IPS DF 19.7 (cell line): ENCODE data around the gene MGAT5.

ENCODE experiments used
- DNase-seq: peaks from one replicate; pipeline ENCODE4 v3.0.0-alpha.2; 2013; ENCODE audit warnings: low read depth, low spot score

The MGAT5 gene

GRCh38 chr2:134368009-134368817 is 114.3 kb downstream of the MGAT5 start:
- no peak for DNase-seq

GRCh38 chr2:134369220-134369902 is 115.5 kb downstream of the MGAT5 start:
- no peak for DNase-seq

DNA sequence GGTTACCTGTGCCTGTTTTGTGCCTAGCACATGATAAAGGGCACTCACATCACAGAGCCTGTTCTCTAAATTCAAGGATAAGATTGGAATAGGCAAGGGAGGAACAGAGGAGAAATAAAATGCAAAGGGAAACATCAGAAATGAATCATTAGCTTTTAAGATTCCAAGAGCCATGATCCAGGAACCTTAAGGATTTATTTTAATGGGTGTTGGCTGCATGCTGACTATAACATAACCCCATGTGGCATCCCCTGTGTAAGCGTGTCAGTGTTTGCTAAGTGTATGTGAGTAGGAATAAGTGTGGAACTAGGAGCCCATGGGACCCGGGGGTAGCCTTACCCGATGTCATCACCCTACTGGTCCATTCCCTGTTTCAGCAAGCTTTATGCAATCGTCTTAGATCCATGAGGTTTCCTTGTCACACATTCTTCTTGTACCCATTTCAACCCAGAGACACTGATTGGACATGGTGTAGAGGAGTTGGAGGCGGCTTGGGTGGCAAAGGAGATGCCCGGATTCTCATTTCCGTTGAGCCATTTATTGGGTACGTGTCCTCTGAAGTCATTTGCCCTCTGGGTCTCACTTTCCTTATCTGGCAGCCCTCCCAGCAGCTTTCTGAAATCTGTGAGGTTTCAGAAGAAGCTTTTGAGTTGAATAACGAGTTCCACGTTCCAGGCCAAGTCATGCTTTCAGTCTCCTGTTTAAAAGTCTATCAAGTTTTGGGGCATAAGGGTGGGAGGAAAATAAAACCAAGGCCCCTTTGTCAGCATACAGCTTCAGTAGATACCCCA is 117.0 kb downstream of the MGAT5 start:
- no peak for DNase-seq

- no peak for DNase-seq
Measured at GRCh38 chr2:134372141-134372540, 118.3 kb downstream of the MGAT5 start.

GRCh38 chr2:134372611-134373131 is 118.8 kb downstream of the MGAT5 start:
- DNase-seq, result no peak

DNA sequence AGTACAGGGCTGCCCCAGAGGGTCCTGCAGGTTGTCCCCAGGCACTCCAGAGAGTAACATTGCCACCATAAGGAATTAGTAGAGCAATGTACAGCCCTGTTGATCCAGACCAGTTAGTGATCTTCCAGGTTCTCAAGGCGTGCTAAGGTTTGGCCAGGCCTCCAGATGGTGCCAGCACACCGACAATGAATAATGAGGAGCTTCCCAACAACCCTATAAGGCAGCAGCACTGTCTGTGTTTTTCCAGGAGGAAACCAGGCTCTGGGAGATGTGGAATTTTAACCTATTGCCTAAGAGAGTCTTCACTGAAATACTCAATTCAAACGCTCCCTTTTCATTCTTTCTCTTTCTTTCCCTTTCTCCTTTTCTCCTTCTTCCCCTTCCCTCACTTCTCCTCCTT is 122.1 kb downstream of the MGAT5 start:
- DNase-seq, result no peak

GRCh38 chr2:134377730-134378129 is 123.9 kb downstream of the MGAT5 start:
- DNase-seq, result no peak

DNA sequence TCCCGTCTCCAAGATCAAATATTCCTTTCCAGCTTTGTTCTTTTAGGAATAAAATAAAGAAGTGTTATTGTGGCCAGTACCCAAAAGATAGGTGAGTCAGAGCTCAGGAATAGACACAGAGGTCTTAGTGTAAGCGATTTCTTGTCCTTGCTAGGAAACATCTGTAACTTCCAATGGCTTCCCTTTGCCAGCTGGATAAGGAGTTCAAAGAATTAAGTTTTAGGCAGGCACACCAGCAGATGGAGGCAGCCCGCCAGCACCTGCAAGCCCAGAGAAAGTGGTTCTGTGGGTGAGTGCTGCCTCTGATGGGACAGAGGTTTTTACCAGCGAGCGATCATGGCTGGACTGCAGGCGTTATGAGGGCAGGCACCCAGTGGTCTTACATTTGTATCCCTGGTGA is 125.4 kb downstream of the MGAT5 start:
- no peak for DNase-seq

DNA sequence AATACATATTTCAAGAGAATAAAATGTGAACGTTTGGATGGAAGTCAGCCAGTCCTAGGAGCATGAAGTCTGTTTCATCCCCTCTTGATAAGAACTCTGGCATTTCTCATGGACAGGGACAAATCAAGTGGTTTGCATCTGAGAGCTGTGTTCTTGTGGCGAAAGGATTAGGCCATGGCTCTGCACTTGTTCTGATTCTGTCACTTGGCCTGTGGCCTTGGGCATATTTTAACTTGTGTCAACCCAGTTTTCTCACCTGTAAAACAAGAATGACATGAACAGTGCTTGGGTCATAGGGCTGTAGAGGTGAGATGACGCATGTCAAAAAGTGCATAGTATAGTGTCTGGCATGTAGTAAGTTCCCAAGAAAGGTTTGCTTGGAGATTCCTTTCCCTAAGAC is 125.8 kb downstream of the MGAT5 start:
- DNase-seq, result no peak

DNA sequence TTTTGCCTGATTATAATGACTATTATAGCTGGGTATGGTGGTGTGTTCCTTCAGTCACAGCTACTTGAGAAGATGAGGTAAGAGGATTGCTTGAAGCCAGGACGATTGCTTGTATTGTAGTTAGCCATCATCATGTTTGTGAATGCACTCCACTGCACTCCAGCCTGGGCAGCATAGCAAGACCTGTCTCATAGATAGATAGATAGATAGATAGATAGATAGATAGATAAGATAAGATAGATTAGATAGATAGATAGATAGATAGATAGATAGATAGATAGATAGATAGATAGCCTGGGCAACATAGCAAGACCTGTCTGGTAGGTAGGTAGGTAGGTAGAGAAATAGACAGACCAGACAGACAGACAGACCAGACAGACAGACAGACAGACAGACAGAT is 127.3 kb downstream of the MGAT5 start:
- no peak for DNase-seq

DNA sequence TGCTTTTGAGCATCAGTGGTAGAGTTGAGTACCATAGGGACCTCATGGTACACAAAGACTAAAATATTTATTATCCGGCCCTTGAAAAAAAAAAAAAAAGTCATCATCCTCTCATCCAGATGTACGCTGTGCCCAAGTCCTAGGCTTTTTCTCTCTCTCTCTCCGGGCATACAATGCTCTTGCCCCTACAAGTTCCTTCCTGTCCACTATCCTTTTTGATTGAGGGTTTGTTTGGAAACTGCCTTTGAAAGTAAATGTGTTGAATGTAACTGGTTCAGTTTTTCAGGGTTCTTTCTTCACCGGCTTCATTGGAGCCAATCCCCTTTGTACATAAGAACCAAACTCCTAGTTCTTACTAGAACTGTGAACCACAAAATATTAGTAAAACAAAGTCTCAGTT is 130.3 kb downstream of the MGAT5 start:
- DNase-seq, result no peak

GRCh38 chr2:134385195-134385594 is 131.3 kb downstream of the MGAT5 start:
- DNase-seq, result no peak

- DNase-seq, result no peak
Measured at GRCh38 chr2:134386310-134386709, 132.4 kb downstream of the MGAT5 start.

- no peak for DNase-seq
Measured at GRCh38 chr2:134389381-134389780, 135.5 kb downstream of the MGAT5 start.

DNA sequence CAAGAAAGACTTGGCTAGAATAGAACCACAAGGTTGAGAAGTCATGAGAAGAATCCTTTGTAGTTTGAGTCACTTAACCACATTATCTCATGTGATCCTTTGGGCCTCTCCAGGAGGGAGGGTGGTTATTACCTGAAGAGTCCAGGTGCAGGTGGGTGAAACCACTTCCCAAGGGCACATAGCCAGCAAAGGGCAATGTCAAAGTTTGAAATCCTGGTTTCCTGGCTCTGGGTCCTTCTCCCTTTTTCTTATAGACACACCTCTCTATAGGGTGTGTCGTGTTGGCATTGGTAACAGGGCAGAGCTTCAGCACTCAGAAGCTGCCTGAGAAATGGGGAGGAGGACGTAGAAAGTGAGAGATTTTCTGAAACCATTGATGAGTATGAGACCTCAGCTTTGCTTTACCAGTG is 137.9 kb downstream of the MGAT5 start:
- DNase-seq, result no peak

DNA sequence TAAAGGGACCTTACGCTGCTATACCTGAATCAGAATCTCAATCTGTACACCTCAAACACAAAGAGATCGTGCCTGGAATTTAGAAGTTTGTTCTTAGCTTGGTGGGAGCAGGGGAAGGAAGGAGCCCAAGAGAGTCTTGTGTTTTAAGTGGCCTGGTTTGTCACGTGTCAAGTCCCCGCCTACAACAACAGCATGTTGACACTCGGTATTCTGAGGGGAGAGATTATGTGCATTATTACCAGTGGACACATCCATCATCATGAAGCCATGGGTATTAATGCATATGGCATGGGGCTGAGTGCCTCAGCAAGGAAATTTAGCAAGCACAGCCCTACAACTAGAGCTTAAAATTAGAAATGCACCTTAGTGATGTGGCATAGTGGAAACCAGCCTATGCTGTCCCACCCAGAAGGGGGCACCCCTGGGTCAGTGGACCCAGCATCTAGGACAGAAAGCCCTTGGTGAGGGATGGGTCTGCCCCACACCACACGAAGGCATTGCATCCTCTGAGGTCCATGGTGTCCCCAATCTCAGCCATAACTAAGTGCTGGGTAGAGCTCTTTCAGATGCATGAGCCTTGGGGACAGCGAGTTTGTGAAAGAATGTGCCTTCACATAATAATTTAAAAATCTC is 138.7 kb downstream of the MGAT5 start:
- no peak for DNase-seq

DNA sequence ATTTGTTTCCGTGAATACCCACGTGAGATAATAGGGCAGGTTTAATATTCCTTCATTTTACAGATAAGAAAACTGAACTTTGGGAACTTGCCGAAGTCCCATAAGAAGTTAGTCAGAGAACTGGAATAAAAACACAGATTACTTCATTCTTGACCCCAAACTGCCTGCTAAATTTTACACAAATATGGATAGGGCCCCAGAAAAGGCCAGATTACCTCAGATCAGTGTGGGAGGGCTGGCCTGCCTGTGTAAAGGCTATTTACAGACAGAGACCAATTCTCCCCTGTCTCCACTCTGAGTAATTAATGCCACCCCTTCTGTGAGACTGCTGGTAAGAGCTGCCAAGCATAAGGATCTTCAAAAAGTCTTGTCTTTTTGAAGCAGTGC is 139.2 kb downstream of the MGAT5 start:
- DNase-seq, result no peak

- no peak for DNase-seq
Measured at GRCh38 chr2:134395779-134396178, 141.9 kb downstream of the MGAT5 start.

DNA sequence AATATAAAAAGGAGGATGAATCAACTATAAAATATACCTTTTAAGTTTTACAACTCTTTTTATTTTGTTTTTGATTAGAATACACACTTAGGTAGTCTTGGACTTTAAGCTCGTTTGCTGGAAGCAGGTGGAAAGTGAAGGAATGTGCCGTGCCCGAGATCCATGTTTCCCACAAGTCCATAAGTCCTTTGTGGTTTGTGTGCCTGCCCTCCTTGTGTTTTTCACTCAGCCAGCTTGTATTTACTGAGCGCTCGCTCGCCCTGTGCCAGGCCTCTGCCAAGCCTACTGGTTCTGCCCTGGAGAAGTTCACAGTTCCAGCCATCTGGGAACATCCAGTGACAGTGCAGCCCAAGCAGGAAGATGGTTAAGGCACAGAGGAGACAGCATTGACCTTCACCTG is 142.6 kb downstream of the MGAT5 start:
- no peak for DNase-seq

DNA sequence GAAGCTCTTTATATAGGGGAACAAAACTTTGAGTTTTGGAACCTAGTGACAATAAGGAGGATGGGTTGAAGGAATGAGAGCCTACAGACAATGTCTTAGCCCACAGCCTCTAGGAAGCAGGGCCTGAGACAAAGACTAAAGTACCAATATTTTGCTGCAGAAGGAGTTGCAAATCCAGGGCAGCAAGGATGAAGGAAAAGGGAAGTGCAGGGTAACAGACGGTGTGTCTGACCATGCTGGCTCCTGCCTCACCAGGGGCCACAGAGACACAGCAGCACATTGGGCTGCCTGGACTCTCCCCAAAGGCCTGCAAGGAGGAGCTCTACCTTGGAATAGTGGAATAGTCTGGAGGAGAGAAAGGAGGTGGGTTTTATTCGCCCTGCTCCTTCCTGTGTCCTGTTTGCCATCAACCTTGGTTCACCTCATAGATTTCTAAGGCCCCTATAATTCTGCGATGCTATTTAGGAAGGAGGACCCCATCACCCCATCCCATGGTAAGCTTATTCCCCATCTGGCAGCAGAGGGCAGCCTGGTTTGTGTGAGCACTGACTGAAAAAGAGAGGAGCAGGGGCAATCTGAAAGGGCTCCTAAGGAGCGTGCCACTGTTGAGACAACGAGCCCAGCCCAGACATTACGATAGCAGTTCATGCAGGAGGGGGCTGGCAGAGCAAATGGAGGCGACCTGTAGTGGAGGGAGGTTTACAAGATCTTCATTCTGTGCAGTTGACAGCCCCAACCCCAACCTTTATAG is 143.4 kb downstream of the MGAT5 start:
- DNase-seq, result no peak

- no peak for DNase-seq
Measured at GRCh38 chr2:134398300-134398699, 144.4 kb downstream of the MGAT5 start.
